HG02973 (cell line): ENCODE measurements around the gene CNTD1.
A peak's percentile ranks its signal among the peaks of the same experiment; 100 is the strongest.

Experiments used
- ATAC-seq: cut with Tn5 transposase; IDR thresholded peaks from one replicate; pipeline ENCODE4 v1.9.1; 2021; ENCODE audit warnings: moderate library complexity; ENCODE audit not compliant: unreplicated experiment

CNTD1 gene

DNA sequence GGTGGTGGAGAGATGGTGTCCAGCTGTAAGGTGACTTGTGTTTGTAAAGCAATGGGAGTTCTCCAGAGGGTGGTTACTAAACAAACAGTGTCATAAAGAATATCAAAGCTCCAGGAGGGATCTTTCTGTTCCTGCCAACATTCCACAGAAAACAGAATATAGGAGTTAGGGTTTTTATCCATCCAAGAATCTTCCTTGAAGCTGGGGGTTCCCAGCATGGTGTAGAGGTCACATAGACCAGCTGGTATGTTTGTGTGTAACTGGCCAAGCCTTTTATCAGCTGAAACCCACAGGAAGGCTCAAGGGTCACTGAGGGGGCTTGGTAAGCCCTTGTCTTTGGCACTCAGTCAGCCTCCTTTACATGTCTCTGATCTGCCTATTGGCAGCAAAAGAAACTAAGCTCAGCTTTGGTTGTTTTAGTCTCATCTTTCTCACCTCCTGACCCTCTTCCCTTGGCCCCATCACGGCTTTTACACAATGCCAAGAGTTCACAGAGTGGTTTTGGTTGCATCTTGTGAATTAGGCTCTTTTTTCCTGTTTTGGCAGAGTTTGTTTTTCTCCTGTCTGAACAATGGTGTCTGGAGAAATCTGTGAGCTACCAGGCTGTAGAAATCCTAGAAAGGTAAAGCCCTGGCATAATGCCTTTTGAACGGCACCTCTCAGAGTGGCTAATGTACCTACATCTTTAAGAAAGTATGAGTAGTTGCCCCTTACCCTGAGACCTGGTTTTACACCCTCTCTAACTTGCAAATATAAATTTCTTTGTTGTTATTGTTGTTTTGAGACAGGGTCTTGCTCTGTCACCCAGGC is 4.6 kb downstream of the CNTD1 start:
- ATAC-seq, result no peak

DNA sequence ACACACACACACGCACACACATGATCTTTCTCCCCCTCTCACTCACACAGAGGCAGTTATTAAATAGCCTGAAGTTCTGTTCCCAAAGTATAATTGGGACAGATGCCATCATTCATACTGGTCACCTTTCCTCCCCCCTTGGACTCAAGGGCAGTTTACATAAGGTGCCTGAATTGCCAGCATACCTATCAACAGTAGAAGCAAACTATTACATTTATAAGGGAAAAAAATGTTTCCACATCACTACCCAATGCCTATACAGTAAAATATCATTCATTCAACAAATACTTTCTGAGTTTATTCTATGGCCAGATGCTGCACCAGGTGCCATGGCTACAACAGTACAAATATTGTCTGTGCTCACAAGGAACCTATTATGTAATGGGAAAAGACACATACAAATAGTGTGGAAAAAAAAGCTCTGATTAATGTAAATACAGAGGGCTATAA is 6.3 kb downstream of the CNTD1 start:
- no peak for ATAC-seq

- ATAC-seq, result no peak
These were observed 7.6 kb downstream of the CNTD1 start for GRCh38 chr17:42806249-42806648.

- ATAC-seq, result no peak
These were observed 10.6 kb downstream of the CNTD1 start for GRCh38 chr17:42809250-42809649.

GRCh38 chr17:42814633-42815399 is 16.2 kb downstream of the CNTD1 start:
- no peak for ATAC-seq

DNA sequence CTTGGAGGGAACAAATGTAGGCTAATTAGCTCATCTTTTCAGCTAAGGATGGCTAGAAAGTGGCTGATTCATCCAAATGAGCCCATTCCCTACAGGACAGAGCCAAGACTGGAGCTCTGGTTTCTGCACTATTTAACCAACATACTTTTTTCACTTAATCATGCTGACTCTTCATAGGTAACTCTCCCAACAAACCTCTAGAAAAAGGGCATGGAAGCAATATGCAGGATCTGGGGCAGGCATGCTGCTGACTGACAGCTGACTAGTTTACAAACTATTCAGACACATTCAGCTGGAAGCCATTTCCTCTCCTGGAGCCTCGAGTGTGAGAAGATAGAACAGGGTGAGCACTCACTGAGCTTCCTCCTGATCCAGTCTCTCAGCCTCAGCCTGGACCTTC is 19.2 kb downstream of the CNTD1 start:
- ATAC-seq, result no peak

DNA sequence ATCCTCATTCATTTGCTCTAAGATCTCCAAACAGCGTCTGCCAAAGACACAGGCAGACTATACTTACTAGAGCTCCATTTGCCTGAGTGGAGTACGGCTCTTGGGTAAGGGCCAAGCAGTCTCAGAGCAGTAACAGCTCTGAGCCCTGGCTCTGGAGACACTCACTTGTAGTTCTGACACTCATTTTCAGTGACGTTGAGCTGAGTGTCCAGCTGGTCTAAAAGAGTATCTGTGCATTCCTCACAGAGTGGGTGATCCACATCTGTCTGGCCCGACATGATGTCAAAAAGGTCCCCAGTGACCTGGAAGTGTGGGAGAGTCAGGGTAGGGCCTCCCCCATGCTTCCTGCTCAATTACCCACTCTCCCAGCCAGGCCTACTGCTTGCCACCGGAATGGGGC is 19.7 kb downstream of the CNTD1 start:
- ATAC-seq, result no peak

DNA sequence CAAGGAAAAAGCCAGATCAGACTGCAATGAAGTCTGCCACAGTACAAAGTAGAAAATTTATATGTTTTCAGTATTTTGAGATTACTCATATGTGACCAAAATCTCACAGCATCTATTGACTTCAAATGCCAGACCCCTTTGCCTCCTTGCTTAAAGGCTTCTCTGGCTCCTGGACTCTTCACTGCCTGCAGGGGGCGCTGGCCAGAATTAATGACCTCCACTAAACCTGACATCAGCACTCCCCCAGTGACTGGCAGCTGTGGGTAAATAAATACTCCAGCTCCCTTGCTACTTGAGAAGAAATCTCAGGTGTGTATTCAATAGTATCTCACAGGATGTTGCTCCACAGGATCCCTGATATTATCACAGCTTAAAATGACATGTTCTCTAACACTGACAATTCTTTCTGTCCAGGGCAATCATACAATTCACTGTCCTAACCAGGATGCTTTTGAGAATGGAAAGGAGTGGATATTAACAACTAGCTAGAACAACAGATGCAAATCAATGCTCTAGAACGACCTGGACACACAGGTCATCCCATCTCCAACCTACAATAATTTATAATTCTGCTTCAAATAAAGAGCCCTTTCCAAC is 21.4 kb downstream of the CNTD1 start:
- no peak for ATAC-seq

- no peak for ATAC-seq
These were observed 22.5 kb downstream of the CNTD1 start for GRCh38 chr17:42821176-42821575.

DNA sequence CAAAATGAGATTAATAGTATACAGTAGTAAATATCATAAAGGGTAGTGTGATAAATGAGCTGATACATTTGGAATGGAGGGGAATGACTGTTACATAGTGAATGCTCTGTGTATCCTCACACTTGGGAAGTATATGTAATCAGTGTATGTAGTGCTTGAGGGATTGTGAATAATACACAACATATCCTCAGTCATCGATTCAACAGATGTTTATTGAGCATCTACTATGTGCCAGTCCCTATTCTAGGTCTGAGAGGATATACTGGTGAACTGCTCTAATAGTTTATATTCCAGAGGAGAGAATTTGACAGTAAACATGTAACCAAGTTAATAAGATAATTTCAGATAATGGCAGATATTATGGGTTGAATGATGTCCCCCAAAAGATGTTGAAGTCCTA is 28.8 kb downstream of the CNTD1 start:
- no peak for ATAC-seq

DNA sequence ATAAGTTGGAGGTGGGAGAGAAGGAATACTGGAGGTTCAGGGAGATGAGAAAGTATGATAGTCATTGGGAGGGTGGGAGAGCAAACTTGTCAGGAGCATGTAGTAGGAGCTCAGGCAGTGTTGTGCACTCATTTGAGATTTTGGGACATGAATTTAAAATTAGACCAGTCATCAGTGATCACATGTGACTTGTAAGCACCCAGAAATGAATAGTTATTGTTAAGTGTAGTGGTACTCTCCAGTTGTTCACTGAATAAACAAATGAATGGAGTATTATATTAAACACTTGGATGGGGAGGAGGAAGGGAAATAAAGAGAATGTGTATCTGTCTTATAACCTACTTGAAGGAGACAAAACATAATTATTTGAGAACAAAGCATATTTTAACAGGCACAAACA is 32.3 kb downstream of the CNTD1 start:
- no peak for ATAC-seq

DNA sequence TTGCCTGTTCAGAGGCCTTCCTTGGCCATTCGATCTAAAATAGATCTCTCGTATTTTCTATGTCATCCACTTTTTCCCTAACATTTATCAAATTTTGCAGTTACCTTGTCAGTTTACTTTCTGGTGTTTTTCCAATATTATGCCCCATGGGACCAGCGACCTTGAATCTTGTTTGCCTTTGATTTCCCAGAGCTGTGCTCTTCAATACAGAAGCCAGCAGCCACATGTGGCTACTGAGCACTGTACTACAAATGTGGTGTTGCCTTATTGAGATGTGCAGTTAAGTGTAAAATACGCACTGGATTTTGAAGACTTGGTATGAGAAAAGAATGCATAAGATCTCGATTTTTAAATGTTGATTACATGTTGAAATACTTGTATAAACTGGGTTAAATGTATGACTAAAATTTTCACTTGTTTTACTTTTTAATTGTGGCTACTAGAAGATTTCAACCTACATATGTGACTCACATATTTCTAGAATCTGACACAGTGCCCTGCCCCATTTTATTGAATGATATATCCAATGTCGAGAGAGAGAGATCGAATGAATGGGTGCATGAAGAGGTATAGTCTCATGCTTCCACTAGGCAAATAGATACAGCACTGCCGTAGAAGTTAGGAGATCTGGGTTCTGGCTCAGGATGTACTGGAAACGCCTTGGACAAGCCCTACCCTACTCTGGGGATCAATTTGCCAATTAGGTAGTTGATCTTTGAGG is 33.7 kb downstream of the CNTD1 start:
- ATAC-seq, result no peak

GRCh38 chr17:42832934-42833766 is 34.5 kb downstream of the CNTD1 start, which contains the start of gene PSME3:
TSS of gene PSME3 (plus strand) at chr17:42833397. CDS start at chr17:42833632, 235 bp downstream.
- ATAC-seq, result peak; percentile 76

GRCh38 chr17:42833767-42834422 is 35.2 kb downstream of the CNTD1 start:
- no peak for ATAC-seq

- ATAC-seq, result no peak
These were observed 37.1 kb downstream of the CNTD1 start for GRCh38 chr17:42835732-42836131.

DNA sequence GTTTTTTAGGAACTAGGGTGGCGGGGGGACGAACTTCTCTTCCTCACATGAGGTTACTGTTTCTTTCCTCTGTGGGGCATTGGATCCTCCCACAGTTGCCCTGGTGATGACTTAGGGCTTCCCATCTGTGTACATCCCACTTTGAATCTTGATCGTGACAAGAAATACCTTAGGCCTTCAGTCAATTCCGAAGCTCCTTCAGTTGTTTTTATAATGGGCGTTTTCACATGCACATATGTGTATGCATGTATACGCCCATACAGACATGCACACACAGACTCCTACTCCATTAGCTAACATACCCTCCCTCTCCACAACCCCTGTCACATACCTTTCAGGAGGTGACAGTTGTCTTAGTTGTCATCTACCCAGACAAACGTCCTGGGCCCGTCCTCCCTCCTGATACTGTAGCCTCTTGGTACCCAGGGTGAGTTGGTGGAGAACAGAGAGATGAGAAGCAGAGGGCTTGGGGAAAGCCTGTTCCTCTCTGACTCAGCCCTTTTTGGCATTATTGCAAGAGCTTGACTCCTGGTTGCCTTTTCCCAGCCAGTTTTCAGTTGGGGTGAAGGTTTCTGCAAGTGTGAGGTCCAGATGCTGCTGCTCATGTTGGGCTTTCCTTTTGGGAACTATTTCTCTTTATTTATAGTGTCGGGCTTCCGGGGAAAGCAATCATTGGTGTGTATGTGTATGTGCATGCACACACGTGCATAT is 43.5 kb downstream of the CNTD1 start:
- no peak for ATAC-seq

DNA sequence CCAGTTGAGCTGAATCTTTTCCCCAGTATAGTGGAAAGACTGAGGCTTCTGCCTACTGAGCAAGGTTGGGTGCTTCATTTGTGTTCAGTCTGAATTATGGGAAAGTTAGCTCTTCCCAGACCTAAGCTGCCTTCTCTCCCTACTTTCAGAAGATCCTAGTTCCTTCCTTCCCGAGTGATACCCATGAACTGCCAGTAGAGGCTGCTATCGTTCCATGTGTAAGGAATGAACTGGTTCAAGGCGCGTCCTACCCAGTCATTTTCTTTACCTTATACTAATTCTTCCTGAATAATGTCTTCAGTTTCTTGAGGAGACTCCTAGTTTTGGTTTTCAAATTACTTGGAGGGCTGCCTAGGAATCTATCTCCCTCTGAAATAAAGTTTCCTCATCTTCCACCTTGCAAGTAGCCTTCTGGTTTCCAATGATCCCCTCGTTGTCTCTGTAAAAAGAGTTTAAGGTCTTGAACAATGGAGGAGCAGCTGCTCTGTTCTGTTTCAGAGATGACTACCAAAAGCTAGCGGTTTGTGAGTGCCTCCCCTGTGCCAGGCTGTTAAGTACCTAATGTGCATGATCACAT is 44.8 kb downstream of the CNTD1 start:
- ATAC-seq, result no peak

DNA sequence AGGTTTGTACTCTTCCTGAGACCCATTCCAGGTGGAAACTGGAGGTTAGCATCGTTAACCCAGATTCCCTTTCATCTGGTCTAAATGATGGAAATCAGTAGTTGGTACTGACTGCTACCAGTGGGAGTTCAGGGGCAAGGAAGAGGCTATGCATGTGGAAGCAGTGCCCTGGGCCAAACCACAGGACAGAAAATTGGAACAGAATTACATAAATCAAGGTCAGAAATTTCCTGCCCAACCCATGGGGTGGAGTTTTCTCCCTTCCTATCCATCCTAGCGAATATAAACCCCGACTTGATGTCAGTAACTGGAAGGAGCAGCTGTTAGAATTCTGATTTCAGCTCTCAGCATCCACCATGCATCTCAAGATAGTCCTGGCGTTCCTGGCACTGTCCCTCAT is 45.6 kb downstream of the CNTD1 start, which contains the start of gene AOC2:
Gene AOC2, plus strand, starts transcription at position 310 of the 400 bp plus-strand sequence. Its CDS starts 47 bp downstream, at position 357.
- no peak for ATAC-seq
